K562 (cell line): ENCODE results near the gene LAMA3. TPM values are rescaled to one million over a fixed set of nuclear protein-coding genes. Genes with fewer than 3 reads are reported as not detected.

ENCODE experiments used
- ATAC-seq: fragments of 200-7000 bp; cut with Tn5 transposase; 3 replicates; pipeline ENCODE4 v1.9.1; 2020; ENCODE audit warnings: moderate library complexity
- BruUV-seq: library from RNA; stranded (reverse); fragments of 400-500 nt; replicated peaks from 2 replicates; lab custom pipeline; 2021; lab: Mats Ljungman, UMichigan
- CTCF ChIA-PET: fragments of 300-600 bp; formaldehyde crosslinking; extraction: SDS; loops from one replicate; lab custom pipeline; 2021; ENCODE audit warnings: low intra/inter-chr PET ratio; lab: Yijun Ruan, JAX
- POLR2A ChIA-PET: fragments of 300-600, 350-650 bp; sonication (Branson Sonifier 250); formaldehyde crosslinking; extraction: SDS; loops from one replicate; lab custom pipeline; 2021; ENCODE audit warnings: antibody characterized with exemption, inconsistent platforms; lab: Yijun Ruan, JAX
- DNase-seq, 4 experiments: peaks; one replicate each; pipeline versions ENCODE4 v3.0.0 to v3.0.0-alpha.2; 2011 to 2018; ENCODE audit warnings: low spot score in 3 of 4, mixed read lengths in 3 of 4; ENCODE audit errors: extremely low read depth in 1 of 4
- FAIRE-seq: peaks from 2 replicates; lab custom pipeline; 2011; peaks lifted over from hg19 to GRCh38; lab: Jason Lieb, UNC
- H2AFZ ChIP-seq: 2 replicates; pipeline ENCODE4 v1.6.0; 2011; ENCODE audit warnings: low read depth, low read length, control low read depth, inconsistent platforms
- H3K27ac ChIP-seq: fragments of 200-600 bp; 3 replicates; pipeline ENCODE4 v1.8.0; 2011; ENCODE audit warnings: low read depth, mild to moderate bottlenecking, control low read depth, inconsistent platforms, low read length, moderate library complexity, mixed read lengths; ENCODE audit errors: extremely low read depth
- H3K27me3 ChIP-seq, 2 experiments: fragments of 300-600 bp in 1 of 2; 2 replicates in 1 of 2; 3 replicates in 1 of 2; pipeline versions ENCODE4 v1.6.0 to v1.8.0; 2011; ENCODE audit warnings: inconsistent platforms in 2 of 2, low read length in 2 of 2, mild to moderate bottlenecking in 1 of 2, mixed read lengths in 1 of 2, moderate library complexity in 1 of 2; ENCODE audit not compliant: control insufficient read depth in 2 of 2, insufficient read depth in 2 of 2
- H3K36me3 ChIP-seq: fragments of 300-600 bp; 3 replicates; pipeline ENCODE4 v1.8.0; 2011; ENCODE audit warnings: mild to moderate bottlenecking, low read length, inconsistent platforms; ENCODE audit not compliant: control insufficient read depth, insufficient read depth
- H3K4me1 ChIP-seq, 2 experiments: fragments of 200-600 bp in 1 of 2; replicated peaks in 1 of 2; 2 replicates in 1 of 2; 3 replicates in 1 of 2; pipeline versions ENCODE4 v1.5.1 to v1.8.0; 2011; ENCODE audit warnings: inconsistent platforms in 2 of 2, low read length in 2 of 2, mild to moderate bottlenecking in 1 of 2, mixed read lengths in 1 of 2, moderate library complexity in 1 of 2; ENCODE audit not compliant: control insufficient read depth in 2 of 2, insufficient read depth in 2 of 2
- H3K4me2 ChIP-seq: 2 replicates; pipeline ENCODE4 v1.6.1; 2011; ENCODE audit warnings: low read length, control low read depth, inconsistent platforms, mixed read lengths; ENCODE audit not compliant: insufficient read depth
- H3K4me3 ChIP-seq: fragments of 200-600 bp; sonication (generic), shearing (Covaris generic); 2 replicates; pipeline ENCODE4 v1.5.1; 2016; ENCODE audit warnings: control low read depth, inconsistent platforms
- H3K79me2 ChIP-seq: fragments of 200-600 bp; 3 replicates; pipeline ENCODE4 v1.8.0; 2011; ENCODE audit warnings: low read length, inconsistent platforms; ENCODE audit not compliant: control insufficient read depth, insufficient read depth
- H3K9ac ChIP-seq, 2 experiments: 2 replicates each; pipeline versions ENCODE4 v1.6.0 to v1.6.1; 2011; ENCODE audit warnings: low read depth in 2 of 2, low read length in 2 of 2, control low read depth in 1 of 2, inconsistent platforms in 1 of 2, mild to moderate bottlenecking in 1 of 2, mixed read lengths in 1 of 2; ENCODE audit not compliant: insufficient read depth in 1 of 2
- H3K9me1 ChIP-seq: one replicate; pipeline ENCODE4 v1.6.0; 2011; ENCODE audit warnings: inconsistent platforms, mild to moderate bottlenecking, low read length, moderate library complexity; ENCODE audit not compliant: control insufficient read depth, insufficient read depth
- H3K9me3 ChIP-seq: replicated peaks from 2 replicates; pipeline ENCODE4 v1.5.1; 2011; ENCODE audit warnings: low read depth, low read length, inconsistent platforms; ENCODE audit not compliant: control insufficient read depth, insufficient read depth
- H4K20me1 ChIP-seq: replicated peaks from 2 replicates; pipeline ENCODE4 v1.6.1; 2011; ENCODE audit warnings: low read length, inconsistent platforms, mixed read lengths; ENCODE audit not compliant: control insufficient read depth, insufficient read depth
- HMG20B ChIP-seq: fragments of 250-450 bp; sonication (Bioruptor Pico); IDR thresholded peaks from 2 replicates; pipeline ENCODE4 v1.5.0; 2021; ENCODE audit warnings: mild to moderate bottlenecking
- NCOA1 ChIP-seq: fragments of 450-650 bp; IDR thresholded peaks from 2 replicates; pipeline ENCODE4 v1.6.1; 2016; ENCODE audit warnings: low read depth
- NONO ChIP-seq, 2 experiments: fragments of 200-400 bp in 1 of 2; fragments of 450-650 bp in 1 of 2; formaldehyde crosslinking in 1 of 2; IDR thresholded peaks; 2 replicates each; pipeline ENCODE4 v1.6.1; 2017; ENCODE audit warnings: low read depth in 2 of 2, mild to moderate bottlenecking in 2 of 2, moderate library complexity in 2 of 2, low read length in 1 of 2
- POU5F1 ChIP-seq: fragments of 150-350 bp; IDR thresholded peaks from 2 replicates; pipeline ENCODE4 v1.6.1; 2014; ENCODE audit warnings: borderline replicate concordance, low read length, low read depth, mild to moderate bottlenecking; ENCODE audit not compliant: partially characterized antibody
- PRPF4 ChIP-seq: fragments of 200-400 bp; formaldehyde crosslinking; IDR thresholded peaks from one replicate; pipeline ENCODE4 v1.6.1; 2017; ENCODE audit warnings: low read length, low read depth, mild to moderate bottlenecking; ENCODE audit not compliant: insufficient read depth, poor library complexity, severe bottlenecking
- XRCC4 ChIP-seq: IDR thresholded peaks from one replicate; pipeline ENCODE4 v1.6.1; 2011; ENCODE audit not compliant: insufficient read depth, insufficient read length; ENCODE audit errors: extremely low read depth
- whole genome bisulfite sequencing: fragments of 100-300 bp; shearing (Covaris generic); methylation state at CpG from one replicate; pipeline ENCODE4 v1.1.6; 2016; ENCODE audit warnings: low coverage, mixed read lengths; ENCODE audit not compliant: insufficient coverage; ENCODE audit errors: missing lambda C conversion rate; 5-methylcytosine and 5-hydroxymethylcytosine counted together
- in situ Hi-C: fragments of 300-500 bp; cut with MboI; formaldehyde crosslinking; loops from 4 replicates; pipeline ENCODE4 v1.15.0; 2018; ENCODE audit warnings: inconsistent platforms, mixed read lengths
- intact Hi-C: fragments of 100-400 bp; cut with micrococcal nuclease; formaldehyde crosslinking; loops from 2 replicates; pipeline ENCODE4 v1.14.2; 2022
- polyA plus RNA-seq, 8 experiments: library from polyadenylated mRNA; depleted of rRNA in 4 of 8; stranded (reverse) in 5 of 8; unstranded in 3 of 8; fragments of >200 nt; fragmentation: Nextera tagmentation in 2 of 8; fragmentation: Illumina TruSeq in 1 of 8; extraction: Ambion mirVana in 2 of 8; extraction: Trizol in 1 of 8; gene quantifications; 2 replicates each; pipeline versions ENCODE4 v1.2.1 to v1.2.3, GENCODE V29; 2011 to 2014; ENCODE audit warnings: inconsistent platforms in 1 of 8, missing spikeins in 1 of 8
- total RNA-seq, 7 experiments: library from RNA; depleted of rRNA in 6 of 7; stranded (reverse); fragments of >200 nt in 6 of 7; fragmentation: Illumina TruSeq in 2 of 7; extraction: Trizol in 2 of 7; gene quantifications; 2 replicates each; pipeline versions ENCODE4 v1.2.1 to v1.2.3, GENCODE V29; 2011 to 2021; ENCODE audit warnings: low replicate concordance in 1 of 7
- TF ChIP-seq, protein P1 (sequence below): IDR thresholded peaks from 2 replicates; pipeline ENCODE4 v1.6.1; 2011; ENCODE audit warnings: borderline replicate concordance, low read depth, mild to moderate bottlenecking, moderate library complexity, low read length; ENCODE audit not compliant: insufficient read depth, poor library complexity, severe bottlenecking
- TF ChIP-seq, protein P2 (sequence below): fragments of 450-650 bp; formaldehyde crosslinking; IDR thresholded peaks from 2 replicates; pipeline ENCODE4 v1.4.0; 2020; ENCODE audit warnings: mild to moderate bottlenecking, moderate library complexity
- TF ChIP-seq, protein P3 (sequence below), 2 experiments: IDR thresholded peaks in 1 of 2; conservative IDR thresholded peaks in 1 of 2; 2 replicates each; pipeline ENCODE4 v1.6.1; 2016; ENCODE audit warnings: low read depth in 2 of 2, mild to moderate bottlenecking in 1 of 2, missing compliant biosample characterization in 1 of 2, missing genetic modification characterization in 1 of 2, moderate library complexity in 1 of 2
- TF ChIP-seq, protein P4 (sequence below): sonication (generic); formaldehyde crosslinking; IDR thresholded peaks from 2 replicates; pipeline ENCODE4 v1.8.1; 2023; ENCODE audit warnings: mild to moderate bottlenecking, missing genetic modification reagents, moderate library complexity
- TF ChIP-seq, protein P5 (sequence below): sonication (generic); formaldehyde crosslinking; IDR thresholded peaks from 2 replicates; pipeline ENCODE4 v1.8.0; 2022; ENCODE audit warnings: missing genetic modification reagents, mild to moderate bottlenecking, borderline replicate concordance

LAMA3 gene
- total and polyA plus RNA-seq, 9 of the 15 experiments (the other 6 are each of a cell fraction or from before 2014, with no cell fraction given) = 0.07 TPM; not detected in 8

DNA sequence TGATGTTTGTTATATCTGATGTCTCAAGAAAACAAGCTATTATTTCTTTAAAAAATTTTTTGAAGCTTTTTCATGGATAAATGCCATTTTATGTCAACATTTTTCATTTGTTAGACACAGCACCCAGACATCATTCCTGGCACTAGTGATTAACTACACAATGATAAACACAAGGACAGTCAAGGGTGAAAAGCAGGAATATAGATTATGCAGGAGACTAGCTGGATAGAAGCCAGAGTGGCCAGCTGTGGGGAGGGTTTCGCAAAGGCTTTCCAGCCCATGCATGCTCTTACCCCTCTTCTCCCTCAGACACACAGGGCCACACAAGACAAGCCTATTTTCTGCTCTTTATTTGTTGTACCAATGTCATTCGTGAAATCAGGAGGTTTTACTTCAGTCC, 198.2 kb downstream of the LAMA3 start:
- intact Hi-C loops = no loop called here
- TF ChIP-seq XRCC4 (no peak), NCOA1 (no peak), NONO (IDR thresholded peaks at IDR 0.05; ENCODE audit: low read depth in 2 of 2, low read length in 1 of 2) (no peak), POU5F1 (no peak), PRPF4 (no peak), HMG20B (no peak)
- TF ChIP-seq, protein P1, sequence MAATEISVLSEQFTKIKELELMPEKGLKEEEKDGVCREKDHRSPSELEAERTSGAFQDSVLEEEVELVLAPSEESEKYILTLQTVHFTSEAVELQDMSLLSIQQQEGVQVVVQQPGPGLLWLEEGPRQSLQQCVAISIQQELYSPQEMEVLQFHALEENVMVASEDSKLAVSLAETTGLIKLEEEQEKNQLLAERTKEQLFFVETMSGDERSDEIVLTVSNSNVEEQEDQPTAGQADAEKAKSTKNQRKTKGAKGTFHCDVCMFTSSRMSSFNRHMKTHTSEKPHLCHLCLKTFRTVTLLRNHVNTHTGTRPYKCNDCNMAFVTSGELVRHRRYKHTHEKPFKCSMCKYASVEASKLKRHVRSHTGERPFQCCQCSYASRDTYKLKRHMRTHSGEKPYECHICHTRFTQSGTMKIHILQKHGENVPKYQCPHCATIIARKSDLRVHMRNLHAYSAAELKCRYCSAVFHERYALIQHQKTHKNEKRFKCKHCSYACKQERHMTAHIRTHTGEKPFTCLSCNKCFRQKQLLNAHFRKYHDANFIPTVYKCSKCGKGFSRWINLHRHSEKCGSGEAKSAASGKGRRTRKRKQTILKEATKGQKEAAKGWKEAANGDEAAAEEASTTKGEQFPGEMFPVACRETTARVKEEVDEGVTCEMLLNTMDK = no peak
- TF ChIP-seq, protein P2, sequence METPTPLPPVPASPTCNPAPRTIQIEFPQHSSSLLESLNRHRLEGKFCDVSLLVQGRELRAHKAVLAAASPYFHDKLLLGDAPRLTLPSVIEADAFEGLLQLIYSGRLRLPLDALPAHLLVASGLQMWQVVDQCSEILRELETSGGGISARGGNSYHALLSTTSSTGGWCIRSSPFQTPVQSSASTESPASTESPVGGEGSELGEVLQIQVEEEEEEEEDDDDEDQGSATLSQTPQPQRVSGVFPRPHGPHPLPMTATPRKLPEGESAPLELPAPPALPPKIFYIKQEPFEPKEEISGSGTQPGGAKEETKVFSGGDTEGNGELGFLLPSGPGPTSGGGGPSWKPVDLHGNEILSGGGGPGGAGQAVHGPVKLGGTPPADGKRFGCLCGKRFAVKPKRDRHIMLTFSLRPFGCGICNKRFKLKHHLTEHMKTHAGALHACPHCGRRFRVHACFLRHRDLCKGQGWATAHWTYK (CRISPR knock-in tag) = no peak
- TF ChIP-seq, protein P3, sequence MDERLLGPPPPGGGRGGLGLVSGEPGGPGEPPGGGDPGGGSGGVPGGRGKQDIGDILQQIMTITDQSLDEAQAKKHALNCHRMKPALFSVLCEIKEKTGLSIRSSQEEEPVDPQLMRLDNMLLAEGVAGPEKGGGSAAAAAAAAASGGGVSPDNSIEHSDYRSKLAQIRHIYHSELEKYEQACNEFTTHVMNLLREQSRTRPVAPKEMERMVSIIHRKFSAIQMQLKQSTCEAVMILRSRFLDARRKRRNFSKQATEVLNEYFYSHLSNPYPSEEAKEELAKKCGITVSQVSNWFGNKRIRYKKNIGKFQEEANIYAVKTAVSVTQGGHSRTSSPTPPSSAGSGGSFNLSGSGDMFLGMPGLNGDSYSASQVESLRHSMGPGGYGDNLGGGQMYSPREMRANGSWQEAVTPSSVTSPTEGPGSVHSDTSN (CRISPR knock-in tag; IDR thresholded peaks at IDR 0.05; ENCODE audit: low read depth) = no peak
- TF ChIP-seq, protein P3 (tag; conservative IDR thresholded peaks at IDR 0.05; ENCODE audit: low read depth) = no peak
- TF ChIP-seq, protein P4, sequence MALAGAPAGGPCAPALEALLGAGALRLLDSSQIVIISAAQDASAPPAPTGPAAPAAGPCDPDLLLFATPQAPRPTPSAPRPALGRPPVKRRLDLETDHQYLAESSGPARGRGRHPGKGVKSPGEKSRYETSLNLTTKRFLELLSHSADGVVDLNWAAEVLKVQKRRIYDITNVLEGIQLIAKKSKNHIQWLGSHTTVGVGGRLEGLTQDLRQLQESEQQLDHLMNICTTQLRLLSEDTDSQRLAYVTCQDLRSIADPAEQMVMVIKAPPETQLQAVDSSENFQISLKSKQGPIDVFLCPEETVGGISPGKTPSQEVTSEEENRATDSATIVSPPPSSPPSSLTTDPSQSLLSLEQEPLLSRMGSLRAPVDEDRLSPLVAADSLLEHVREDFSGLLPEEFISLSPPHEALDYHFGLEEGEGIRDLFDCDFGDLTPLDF (CRISPR knock-in tag) = no peak
- TF ChIP-seq, protein P5, sequence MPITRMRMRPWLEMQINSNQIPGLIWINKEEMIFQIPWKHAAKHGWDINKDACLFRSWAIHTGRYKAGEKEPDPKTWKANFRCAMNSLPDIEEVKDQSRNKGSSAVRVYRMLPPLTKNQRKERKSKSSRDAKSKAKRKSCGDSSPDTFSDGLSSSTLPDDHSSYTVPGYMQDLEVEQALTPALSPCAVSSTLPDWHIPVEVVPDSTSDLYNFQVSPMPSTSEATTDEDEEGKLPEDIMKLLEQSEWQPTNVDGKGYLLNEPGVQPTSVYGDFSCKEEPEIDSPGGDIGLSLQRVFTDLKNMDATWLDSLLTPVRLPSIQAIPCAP (CRISPR knock-in tag) = no peak

More for the DNA sequence above, 198.2 kb downstream of the LAMA3 start:
- H3K9ac ChIP-seq = no peak overlapping the region
- no peaks in the 10 kb centered on the region for H3K9me3 ChIP-seq
- in situ Hi-C loops = no loop called here
- H3K36me3 ChIP-seq = no peaks in the 10 kb centered on the region
- H3K4me3 ChIP-seq = no peak overlapping the region
- 3% methylated on average over 2 of the region's 2 CpGs for WGBS
- no peaks in the 10 kb centered on the region for H3K27me3 ChIP-seq
- H3K27ac ChIP-seq = no peak overlapping the region
- CTCF ChIA-PET = no interaction called here
- H4K20me1 ChIP-seq = no peaks in the 10 kb centered on the region
- no peaks in the 10 kb centered on the region for H3K9me1 ChIP-seq
- ATAC-seq (no peak), FAIRE-seq (no peak), DNase-seq (no peak)
- BruUV-seq = no TSS peak
- no peak overlapping the region for H3K4me2 ChIP-seq
- no peak overlapping the region for H2AFZ ChIP-seq
- POLR2A ChIA-PET = no interaction called here
- no peaks in the 10 kb centered on the region for H3K79me2 ChIP-seq
- H3K4me1 ChIP-seq = no peaks in the 10 kb centered on the region
